HG03558 (cell line): ENCODE measurements around the gene FRRS1.
"Not testable (repeated sequence)": the region's sequence is repeated elsewhere in the genome, so short reads cannot be mapped to it uniquely, and the experiment has no call there.

Experiments
- ATAC-seq: cut with Tn5 transposase; IDR thresholded peaks from one replicate; pipeline ENCODE4 v1.9.1; 2021; ENCODE audit warnings: moderate number of reproducible peaks; ENCODE audit not compliant: unreplicated experiment; ENCODE audit errors: extremely low read depth

FRRS1 gene, protein sequence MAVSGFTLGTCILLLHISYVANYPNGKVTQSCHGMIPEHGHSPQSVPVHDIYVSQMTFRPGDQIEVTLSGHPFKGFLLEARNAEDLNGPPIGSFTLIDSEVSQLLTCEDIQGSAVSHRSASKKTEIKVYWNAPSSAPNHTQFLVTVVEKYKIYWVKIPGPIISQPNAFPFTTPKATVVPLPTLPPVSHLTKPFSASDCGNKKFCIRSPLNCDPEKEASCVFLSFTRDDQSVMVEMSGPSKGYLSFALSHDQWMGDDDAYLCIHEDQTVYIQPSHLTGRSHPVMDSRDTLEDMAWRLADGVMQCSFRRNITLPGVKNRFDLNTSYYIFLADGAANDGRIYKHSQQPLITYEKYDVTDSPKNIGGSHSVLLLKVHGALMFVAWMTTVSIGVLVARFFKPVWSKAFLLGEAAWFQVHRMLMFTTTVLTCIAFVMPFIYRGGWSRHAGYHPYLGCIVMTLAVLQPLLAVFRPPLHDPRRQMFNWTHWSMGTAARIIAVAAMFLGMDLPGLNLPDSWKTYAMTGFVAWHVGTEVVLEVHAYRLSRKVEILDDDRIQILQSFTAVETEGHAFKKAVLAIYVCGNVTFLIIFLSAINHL

DNA sequence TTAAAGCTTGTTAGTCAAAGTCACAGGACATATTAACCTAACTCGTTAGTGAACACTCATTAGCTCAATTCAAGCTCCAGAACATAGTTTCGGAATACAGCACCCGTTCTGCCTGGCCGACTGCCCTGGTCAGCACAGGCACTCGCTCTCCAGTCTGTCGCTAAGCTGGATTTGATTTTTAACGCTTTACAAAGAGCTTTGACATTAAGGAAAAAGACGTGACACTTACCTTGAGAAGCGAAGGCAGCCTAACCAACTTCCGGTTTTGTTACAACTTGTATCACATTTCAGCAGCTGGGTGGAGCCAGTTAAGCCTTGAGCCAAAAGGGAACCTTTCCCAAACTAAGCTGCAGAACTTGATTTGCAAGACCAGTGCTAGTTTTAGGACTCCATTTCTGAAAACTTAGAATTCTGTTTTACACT, at the start of gene FRRS1:
Gene FRRS1 (minus strand): TSS at position 258 of the 423 bp plus-strand sequence. CDS start 17,867 bp downstream, outside the sequence.
- ATAC-seq: peak; percentile 88

DNA sequence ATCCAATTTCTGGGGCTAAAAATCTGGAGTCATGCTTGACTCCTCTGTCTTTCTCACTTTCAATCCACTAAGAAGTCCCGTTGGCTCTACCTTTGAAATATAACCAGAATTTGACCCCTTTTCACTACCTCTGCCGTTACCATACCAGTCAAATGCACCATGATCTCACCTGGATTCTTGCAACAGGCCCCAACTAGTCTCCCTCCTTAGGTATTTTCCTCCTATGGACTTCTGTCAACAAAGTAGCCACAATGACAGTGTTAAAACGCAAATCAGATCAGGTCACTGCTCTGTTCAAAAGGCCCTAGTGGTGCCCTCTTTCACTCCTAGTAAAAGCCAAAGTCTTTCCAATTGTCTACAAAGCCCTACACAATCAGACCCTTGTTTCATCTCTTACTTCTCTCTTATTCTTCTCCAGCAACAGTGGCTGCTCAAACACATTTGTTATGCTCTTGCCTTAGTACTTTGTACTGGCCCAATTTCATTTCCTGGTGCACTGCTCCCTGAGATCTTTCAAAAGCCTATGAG, 48.0 kb upstream of the FRRS1 start:
- ATAC-seq: no peak

DNA sequence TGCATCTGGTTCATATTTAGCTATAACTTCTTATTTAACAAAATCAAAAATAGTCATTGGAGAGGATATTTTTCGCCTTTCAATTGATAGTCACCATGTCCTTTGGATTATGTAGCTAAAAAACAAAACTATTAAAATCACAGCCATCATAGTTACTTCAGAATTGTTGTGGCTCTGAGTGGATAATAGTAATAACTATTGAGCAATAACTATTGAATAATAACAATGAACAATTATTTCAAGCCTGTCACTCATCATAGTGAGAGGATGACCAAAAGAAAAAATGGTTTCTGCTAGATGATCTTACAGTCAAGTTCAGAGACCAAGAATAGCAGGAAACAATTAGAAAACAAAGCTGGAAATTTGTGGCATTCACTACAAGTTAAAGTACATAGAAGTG, 45.3 kb upstream of the FRRS1 start:
- no peak for ATAC-seq

DNA sequence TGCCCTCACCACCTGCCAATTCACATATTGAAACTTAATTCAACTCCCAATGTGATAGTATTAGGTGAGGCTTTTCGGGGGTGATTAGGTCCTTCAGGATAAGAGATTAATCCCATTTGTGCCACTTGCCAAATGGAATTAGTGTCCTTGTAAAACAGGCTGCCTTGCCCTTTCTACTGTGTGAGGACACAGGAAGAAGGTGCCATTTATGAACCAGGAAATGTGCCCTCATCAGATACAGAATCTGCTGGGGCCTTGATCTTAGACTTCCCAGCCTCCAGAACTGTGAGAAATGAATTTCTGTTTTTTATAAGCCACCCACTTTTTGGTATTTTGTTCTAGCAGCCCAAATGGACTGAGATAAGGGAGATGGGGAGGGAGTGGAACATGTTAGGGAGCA, 44.6 kb upstream of the FRRS1 start:
- ATAC-seq: no peak

DNA sequence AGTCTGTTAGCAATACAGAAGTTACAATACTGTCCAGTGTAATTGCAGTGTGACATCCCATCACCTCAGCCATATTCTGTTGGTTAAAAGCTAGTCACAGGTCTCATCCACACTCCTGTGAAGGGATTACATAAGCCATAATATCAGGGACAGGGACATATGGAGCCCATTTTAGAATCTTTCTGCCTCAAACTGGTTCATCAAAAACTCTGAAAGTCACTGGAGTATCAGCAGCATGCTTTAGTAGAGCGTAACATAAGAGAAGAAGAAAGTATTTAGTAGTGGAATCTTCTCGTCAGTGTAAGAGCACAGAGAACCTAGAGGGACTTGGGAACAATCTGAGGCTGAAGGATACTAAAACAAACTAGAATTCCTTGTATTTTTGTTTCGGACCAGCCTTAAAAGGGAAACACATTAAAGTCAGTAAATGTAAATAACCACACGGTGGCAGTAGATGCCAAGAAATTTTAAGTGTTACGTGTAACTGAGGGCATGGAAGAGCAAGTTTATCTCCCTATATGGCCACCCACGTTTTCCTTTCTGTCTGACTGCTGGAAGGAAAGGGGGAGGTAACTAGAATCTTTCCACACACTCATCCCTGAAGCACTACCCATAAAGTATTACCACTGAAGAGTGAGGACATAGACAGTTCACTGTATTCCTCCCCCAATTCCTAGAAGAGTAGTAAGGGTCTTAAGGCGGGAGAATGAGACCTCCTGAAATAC, 42.1 kb upstream of the FRRS1 start:
- peak; percentile 90 for ATAC-seq

DNA sequence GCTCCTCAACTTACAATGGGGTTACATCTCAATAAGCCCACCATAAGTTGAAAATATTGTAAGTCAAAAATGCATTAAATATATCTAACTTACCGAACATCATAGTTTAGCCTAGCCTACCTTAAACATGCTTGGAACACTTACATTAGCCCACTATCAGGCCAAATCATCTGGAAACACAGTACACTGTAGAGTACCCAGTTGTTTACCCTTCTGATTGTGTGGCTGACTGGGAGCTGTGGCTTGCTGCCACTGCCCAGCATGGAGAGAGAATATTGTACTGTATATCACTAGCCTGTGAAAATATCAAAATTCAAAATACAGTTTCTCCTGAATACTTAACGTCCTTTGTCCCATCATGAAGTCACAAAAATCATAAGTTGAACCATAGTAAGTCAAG, 40.4 kb upstream of the FRRS1 start:
- ATAC-seq: no peak

DNA sequence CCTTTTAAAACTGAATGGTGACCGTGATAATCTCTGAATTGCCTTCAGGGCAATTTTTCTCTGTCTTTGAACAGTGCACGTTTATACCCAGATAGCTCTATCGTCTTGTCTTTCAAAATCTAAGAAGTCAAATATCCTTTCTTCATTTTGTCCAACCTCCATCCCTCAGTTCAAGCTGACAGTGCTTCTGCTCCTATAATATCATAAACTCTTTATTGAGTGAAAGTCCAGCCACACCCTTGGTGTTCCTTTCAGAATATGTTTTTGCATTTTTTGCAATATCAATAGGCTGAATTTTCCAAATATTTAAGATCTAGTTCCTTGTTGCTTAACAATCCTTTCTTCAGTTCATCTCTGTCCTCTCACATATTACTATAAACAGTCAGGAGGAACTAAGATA, 35.1 kb upstream of the FRRS1 start:
- ATAC-seq: no peak

DNA sequence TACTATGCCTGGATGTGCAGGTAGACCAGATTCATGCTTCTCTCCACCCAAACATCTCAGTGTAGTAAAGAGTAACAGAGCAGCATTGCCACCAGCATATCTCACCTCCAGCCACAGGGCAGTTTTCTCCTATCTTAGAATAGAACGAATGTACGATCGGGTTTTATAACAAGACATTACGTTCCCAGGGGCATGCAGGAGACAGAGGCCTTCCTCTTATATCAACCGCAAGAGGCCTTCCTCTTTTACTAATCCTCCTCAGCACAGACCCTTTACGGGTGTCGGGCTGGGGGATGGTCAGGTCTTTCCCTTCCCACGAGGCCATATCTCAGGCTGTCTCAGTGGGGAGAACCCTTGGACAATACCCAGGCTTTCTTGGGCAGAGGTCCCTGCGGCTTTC, 27.4 kb upstream of the FRRS1 start:
- ATAC-seq: not testable (repeated sequence)

DNA sequence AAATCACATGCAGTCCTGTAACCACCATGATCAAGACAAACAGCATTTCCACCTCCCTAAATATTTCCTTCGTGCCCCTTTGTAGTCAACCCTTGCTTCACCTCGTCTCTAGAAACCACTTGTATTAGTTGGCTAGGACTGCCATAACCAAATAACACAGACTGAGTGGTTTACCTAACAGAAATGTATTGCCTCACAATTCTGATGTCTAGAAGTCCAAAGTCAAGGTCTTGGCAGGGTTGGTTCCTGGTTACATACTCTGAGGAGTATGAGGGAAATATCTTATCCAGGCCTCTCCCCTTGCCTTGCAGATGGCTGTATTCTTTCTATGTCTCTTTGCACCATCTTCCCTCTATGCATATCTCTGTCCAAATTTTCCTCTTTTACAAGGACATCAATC, 23.3 kb upstream of the FRRS1 start:
- ATAC-seq: no peak

DNA sequence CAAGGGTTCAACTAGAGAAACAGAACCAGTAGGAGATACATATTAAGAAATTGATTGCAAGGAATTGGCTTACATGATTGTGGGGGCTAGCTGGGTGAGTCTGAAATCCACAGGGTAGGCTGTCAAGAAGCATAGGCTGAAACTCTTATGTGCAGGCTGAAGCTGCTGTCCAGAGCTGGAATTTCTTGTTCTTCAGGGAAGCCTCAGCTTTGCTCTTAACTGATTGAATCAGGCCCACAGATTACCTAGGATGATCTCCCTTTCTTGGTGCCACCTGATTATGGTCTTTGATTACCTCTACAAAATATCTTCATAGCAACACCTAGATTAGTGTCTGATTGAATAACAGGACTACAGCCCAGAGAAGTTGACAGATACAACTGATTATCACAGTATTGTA, 22.5 kb upstream of the FRRS1 start:
- no peak for ATAC-seq

DNA sequence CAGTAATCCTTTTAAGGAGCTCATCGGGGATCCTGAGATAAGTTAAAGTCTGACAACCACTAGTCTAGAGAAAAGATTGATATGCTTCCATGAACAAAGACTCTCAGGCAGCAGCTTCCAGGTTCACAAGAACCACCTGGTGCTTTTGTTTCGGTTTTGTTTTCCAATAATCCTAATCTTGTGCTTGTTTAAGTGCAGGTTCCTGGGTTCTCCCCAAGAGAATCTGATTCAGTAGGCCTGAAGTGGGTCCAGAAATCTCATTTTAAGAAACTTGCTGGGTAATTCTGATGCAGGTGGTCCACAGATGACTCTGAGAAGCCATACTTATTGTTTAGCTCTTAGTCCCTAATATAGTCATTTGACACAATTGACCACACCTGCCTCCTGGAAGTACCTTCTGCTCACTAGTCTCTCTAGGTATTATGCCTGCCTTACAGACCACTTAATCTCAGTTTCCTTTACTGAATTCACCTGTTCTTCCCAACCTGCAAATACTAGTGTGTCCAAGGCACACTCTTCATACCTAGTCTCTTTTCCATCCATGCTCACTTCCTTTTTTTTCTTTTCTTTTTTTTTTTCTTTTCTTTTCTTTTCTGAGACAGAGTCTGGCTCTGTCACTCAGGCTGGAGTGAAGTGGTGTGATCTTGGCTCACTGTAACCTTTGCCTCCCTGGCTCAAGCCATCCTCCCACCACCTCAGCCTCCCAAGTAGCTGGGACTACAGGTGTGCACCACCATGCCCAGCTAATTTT, 20.5 kb upstream of the FRRS1 start:
- peak; percentile 54 for ATAC-seq

DNA sequence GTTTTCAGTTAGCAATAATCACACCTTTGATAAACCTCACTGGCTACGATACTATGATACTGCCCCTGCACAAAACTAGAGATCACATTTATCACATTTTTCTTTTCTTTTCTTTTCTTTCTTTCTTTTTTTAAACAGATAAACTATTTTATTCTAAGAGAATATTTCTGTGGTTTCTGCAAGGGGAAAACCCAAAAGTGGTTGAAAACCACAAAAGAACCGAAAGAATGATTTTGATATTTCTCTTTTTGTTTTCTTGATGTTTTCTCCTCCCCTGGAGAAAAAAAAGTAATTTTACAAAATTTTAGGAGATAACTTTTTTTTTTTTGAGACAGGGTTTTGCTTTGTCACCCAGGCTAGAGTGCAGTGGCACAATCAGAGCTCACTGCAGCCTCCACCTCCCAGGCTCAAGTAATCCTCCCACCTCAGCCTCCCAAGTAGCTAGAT, 18.4 kb upstream of the FRRS1 start:
- no peak for ATAC-seq

DNA sequence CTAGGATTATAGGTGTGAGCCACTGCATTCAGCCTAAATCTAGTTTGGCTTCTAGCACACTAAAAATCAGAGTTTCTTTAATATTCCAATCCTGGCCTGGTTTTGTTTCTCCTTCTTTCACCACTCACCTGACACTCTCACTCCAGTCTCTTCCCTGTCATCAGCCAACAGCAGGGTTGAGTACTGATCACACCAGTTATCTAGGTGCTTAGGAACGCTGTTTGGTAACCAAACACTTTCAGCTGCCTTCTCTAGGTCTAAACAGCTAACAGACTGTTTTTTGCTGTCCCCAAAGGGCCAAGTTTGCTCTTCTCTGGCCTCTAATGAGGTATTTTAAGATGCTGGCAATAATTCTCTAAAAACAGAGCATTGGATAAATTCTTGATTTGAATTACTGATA, 17.7 kb upstream of the FRRS1 start:
- no peak for ATAC-seq

DNA sequence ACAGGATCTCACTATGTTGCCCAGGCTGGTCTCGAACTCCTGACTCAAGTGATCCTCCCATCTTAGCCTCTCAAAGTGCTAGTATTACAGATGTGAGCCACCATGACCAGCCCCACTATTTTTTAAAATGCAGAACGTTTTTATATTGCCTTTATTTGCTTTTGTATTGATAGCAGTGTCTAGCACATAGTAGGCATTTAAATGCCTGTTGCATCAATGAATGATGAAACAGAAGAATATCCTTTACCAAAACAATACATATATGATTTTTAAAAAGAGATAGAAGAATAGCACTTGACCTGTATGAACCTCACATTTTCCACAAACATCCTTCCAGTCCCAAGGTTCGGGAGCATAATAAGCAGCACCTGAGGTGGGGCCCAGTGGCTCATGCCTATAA, 16.5 kb upstream of the FRRS1 start:
- no peak for ATAC-seq

DNA sequence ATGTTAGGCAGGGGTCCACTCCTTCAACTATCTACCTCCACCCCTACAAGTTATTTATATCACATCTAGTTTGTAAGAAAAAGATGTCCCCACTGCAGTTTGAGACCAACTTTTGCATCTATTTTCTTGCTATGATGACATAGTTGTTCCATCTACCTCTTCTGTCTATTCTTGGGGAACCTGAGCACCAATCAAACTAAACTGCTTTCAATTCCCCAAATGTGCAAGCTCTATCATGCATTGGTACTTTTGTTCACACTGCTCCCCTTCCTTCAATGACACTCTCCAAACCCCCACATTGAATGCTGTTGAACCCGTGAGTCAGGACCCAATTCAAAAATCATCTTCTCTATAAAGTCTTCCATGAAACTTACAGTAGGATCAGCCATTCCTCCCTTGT, 16.0 kb upstream of the FRRS1 start:
- ATAC-seq: no peak

DNA sequence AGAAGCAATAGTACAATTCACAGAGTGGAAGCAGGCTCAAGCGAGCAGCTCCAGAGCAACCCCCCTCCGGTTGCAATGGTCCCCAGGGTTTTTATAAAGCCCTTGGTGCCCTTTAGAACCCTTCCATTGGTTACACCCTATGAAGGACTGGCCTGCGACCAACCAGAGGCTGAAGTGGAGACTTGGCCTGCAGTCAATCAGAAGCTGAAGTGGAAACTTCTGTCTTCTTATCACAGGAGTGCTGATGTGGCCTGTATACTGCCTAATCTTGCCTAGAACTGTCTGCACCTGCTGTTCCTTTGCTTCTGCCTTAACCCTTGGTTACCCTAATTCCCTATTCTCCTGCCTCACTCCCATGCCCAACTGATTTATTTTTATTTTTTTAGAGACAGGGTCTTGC, 15.4 kb upstream of the FRRS1 start:
- ATAC-seq: no peak

DNA sequence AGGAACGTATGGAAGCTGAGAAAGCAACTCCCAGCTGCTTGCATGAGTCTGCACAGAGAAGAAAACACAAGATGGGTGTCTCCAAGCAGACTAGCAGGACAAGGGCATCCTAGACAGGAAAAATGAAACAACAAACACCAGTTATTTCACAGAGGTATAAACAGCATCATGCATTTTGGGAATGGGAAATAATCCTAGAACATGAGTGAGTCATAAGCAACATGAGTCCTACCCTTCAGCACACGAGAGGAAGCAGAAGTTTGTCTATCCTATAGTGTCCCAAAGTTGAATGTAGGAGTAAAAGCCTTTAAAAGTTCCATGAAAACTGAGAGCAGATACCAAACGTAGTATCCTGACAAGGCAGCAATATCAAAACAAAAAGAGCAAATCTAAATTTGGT, 11.3 kb upstream of the FRRS1 start:
- no peak for ATAC-seq

DNA sequence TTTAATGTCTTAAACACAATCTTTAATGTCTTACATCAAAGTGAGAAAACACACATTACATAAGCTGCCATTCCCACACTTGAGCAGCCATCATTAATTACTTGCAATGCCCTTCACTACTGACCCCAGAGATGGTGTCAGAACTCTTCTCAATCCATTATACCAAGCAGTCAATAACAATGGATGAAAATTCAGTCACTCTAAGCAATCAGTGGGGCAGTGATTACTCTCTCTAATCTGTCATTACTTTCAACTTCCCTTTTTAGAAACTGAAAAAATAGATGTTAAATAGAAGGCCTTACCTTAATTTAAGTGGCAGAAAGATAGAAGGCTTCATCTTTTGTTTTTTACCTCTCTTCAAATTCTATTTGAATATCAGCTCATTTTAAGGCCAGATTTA, 9.7 kb upstream of the FRRS1 start:
- no peak for ATAC-seq

DNA sequence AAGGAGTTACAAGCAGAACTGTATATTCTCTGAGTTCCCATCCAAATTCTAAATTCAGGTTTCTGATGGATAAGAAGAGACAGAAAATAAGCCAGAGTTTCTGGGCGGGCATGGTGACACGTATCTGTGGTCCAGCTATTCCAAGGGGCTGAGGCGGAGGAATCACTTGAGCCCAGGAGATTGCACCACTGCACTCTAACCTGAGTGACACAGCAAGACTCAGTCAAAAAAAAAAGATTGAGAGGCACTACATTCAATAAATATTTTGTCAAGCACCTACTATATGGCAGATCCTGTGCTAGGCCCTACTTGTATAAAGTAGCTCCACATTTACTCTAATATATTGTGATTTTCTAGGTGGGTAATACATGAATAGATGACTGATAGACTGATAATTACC, 6.4 kb upstream of the FRRS1 start:
- ATAC-seq: no peak

DNA sequence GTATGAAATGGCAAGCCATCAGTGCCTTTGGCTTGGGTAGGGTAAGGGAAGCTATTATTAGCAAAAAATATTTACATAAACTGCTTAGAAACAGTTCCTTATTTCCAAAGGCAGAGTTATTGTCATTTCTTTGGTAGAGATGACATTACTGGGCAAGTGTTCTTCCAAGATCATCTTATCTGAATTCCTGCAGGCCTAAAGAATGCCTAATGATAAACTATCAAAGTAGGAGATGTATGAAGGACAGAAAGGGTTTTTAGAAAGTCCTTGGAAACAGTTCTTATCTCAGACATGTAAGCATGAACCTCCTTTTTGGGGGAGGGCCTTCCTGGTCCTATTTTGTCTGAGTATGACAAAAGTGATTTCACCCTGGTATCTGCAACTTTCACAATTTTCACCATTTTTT, 5.1 kb upstream of the FRRS1 start:
- no peak for ATAC-seq
